HepG2 (cell line): ENCODE results near the gene ERRFI1. TPM values are rescaled to one million over a fixed set of nuclear protein-coding genes. Genes with fewer than 3 reads are reported as not detected.

Source experiments
- ADNP ChIP-seq: sonication (generic); formaldehyde crosslinking; IDR thresholded peaks from 2 replicates; pipeline ENCODE4 v1.4.0; 2020; ENCODE audit warnings: missing genetic modification reagents
- ARNT2 ChIP-seq: sonication (generic); formaldehyde crosslinking; IDR thresholded peaks from 2 replicates; pipeline ENCODE4 v1.8.0; 2022; ENCODE audit warnings: mild to moderate bottlenecking, low read depth, missing genetic modification reagents, moderate library complexity
- ELF3 ChIP-seq: IDR thresholded peaks from 2 replicates; pipeline ENCODE4 v1.6.1; 2016; ENCODE audit warnings: missing genetic modification reagents, missing compliant biosample characterization
- ETV5 ChIP-seq: IDR thresholded peaks from 2 replicates; pipeline ENCODE4 v1.6.1; 2018; ENCODE audit warnings: missing biosample characterization, missing genetic modification reagents, inconsistent platforms, borderline replicate concordance
- FOXA1 ChIP-seq, 2 experiments: fragments of 450-650 bp in 1 of 2; sonication (generic) in 1 of 2; formaldehyde crosslinking in 1 of 2; IDR thresholded peaks; 2 replicates each; pipeline versions ENCODE4 v1.4.0 to v1.6.1; 2016 to 2020; ENCODE audit warnings: missing genetic modification reagents in 1 of 2
- FOXK2 ChIP-seq: fragments of 450-650 bp; IDR thresholded peaks from 2 replicates; pipeline ENCODE4 v1.6.1; 2016
- GATAD2A ChIP-seq: IDR thresholded peaks from 2 replicates; pipeline ENCODE4 v1.6.1; 2016
- HDAC2 ChIP-seq: sonication (generic); formaldehyde crosslinking; IDR thresholded peaks from 2 replicates; pipeline ENCODE4 v1.4.0; 2020; ENCODE audit warnings: missing genetic modification reagents
- HMG20A ChIP-seq: IDR thresholded peaks from 2 replicates; pipeline ENCODE4 v1.6.1; 2016; ENCODE audit warnings: borderline replicate concordance
- HMGA1 ChIP-seq: sonication (generic); formaldehyde crosslinking; conservative IDR thresholded peaks from 2 replicates; pipeline ENCODE4 v1.4.0; 2020; ENCODE audit warnings: missing genetic modification reagents
- KLF13 ChIP-seq: sonication (generic); formaldehyde crosslinking; IDR thresholded peaks from 2 replicates; pipeline ENCODE4 v1.4.0; 2020; ENCODE audit warnings: mild to moderate bottlenecking, missing genetic modification reagents
- KMT2B ChIP-seq: IDR thresholded peaks from 2 replicates; pipeline ENCODE4 v1.6.1; 2016; ENCODE audit warnings: missing genetic modification reagents, missing compliant biosample characterization
- NCOA1 ChIP-seq: sonication (generic); formaldehyde crosslinking; IDR thresholded peaks from 2 replicates; pipeline ENCODE4 v1.9.0; 2021; ENCODE audit warnings: missing genetic modification reagents
- NCOA2 ChIP-seq: sonication (generic); formaldehyde crosslinking; IDR thresholded peaks from 2 replicates; pipeline ENCODE4 v1.8.0; 2022; ENCODE audit warnings: inconsistent platforms
- NR2F1 ChIP-seq, 2 experiments: fragments of 450-650 bp in 1 of 2; formaldehyde crosslinking in 1 of 2; IDR thresholded peaks; 2 replicates each; pipeline versions ENCODE4 v1.5.0 to v1.6.1; 2016 to 2020; ENCODE audit warnings: mild to moderate bottlenecking in 1 of 2, missing compliant biosample characterization in 1 of 2, missing genetic modification reagents in 1 of 2, moderate library complexity in 1 of 2
- NRL ChIP-seq: sonication (generic); formaldehyde crosslinking; IDR thresholded peaks from 2 replicates; pipeline ENCODE4 v1.5.0; 2020; ENCODE audit warnings: missing genetic modification reagents, mild to moderate bottlenecking, moderate library complexity, borderline replicate concordance
- RARA ChIP-seq: IDR thresholded peaks from 2 replicates; pipeline ENCODE4 v1.6.1; 2016; ENCODE audit warnings: missing genetic modification reagents, missing compliant biosample characterization
- SIN3A ChIP-seq: IDR thresholded peaks from 2 replicates; pipeline ENCODE4 v1.6.1; 2011; ENCODE audit warnings: low read depth, mild to moderate bottlenecking, control low read depth, low read length, borderline replicate concordance
- STAG1 ChIP-seq: sonication (generic); formaldehyde crosslinking; IDR thresholded peaks from 2 replicates; pipeline ENCODE4 v1.4.0; 2020; ENCODE audit warnings: missing genetic modification reagents
- THAP11 ChIP-seq: IDR thresholded peaks from 2 replicates; pipeline ENCODE4 v1.6.1; 2016; ENCODE audit warnings: missing biosample characterization, missing genetic modification reagents
- TOE1 ChIP-seq: sonication (generic); formaldehyde crosslinking; IDR thresholded peaks from 2 replicates; pipeline ENCODE4 v1.4.0; 2020; ENCODE audit warnings: mild to moderate bottlenecking, missing genetic modification reagents
- ZFY ChIP-seq: sonication (generic); formaldehyde crosslinking; IDR thresholded peaks from 2 replicates; pipeline ENCODE4 v1.4.0; 2020; ENCODE audit warnings: missing genetic modification reagents
- ZKSCAN1 ChIP-seq: fragments of 150-350 bp; IDR thresholded peaks from 2 replicates; pipeline ENCODE4 v1.6.1; 2014; ENCODE audit warnings: low read length
- ZNF275 ChIP-seq: sonication (generic); formaldehyde crosslinking; IDR thresholded peaks from 2 replicates; pipeline ENCODE4 v1.8.0; 2022; ENCODE audit warnings: missing genetic modification reagents, mild to moderate bottlenecking, inconsistent platforms, borderline replicate concordance
- ZNF660 ChIP-seq: sonication (generic); formaldehyde crosslinking; IDR thresholded peaks from 2 replicates; pipeline ENCODE4 v1.5.1; 2020; ENCODE audit warnings: mild to moderate bottlenecking, low read depth, missing genetic modification reagents, borderline replicate concordance
- ZZZ3 ChIP-seq: sonication (generic); formaldehyde crosslinking; IDR thresholded peaks from 2 replicates; pipeline ENCODE4 v1.4.0; 2020; ENCODE audit warnings: missing genetic modification reagents, mild to moderate bottlenecking, borderline replicate concordance
- polyA plus RNA-seq, 8 experiments: library from polyadenylated mRNA; depleted of rRNA in 3 of 8; stranded (reverse) in 7 of 8; unstranded in 1 of 8; fragments of >200 nt; fragmentation: Illumina TruSeq in 4 of 8; extraction: Trizol in 4 of 8; gene quantifications; 2 replicates each; pipeline versions ENCODE4 v1.2.1 to v1.2.3, GENCODE V29; 2011 to 2016; ENCODE audit warnings: low read depth in 4 of 8, missing spikeins in 1 of 8, mixed read lengths in 1 of 8; ENCODE audit not compliant: insufficient read depth in 1 of 8
- total RNA-seq, 5 experiments: library from RNA; depleted of rRNA; stranded (reverse); fragments of >200 nt; fragmentation: Illumina TruSeq; extraction: Trizol; gene quantifications; 2 replicates each; pipeline ENCODE4 v1.2.3, GENCODE V29; 2016; ENCODE audit warnings: low read depth in 1 of 5
- TF ChIP-seq, protein P1 (sequence below): sonication (generic); formaldehyde crosslinking; IDR thresholded peaks from 2 replicates; pipeline ENCODE4 v1.5.1; 2020; ENCODE audit warnings: missing genetic modification reagents, mild to moderate bottlenecking, borderline replicate concordance
- TF ChIP-seq, protein P2 (sequence below): sonication (generic); formaldehyde crosslinking; conservative IDR thresholded peaks from 2 replicates; pipeline ENCODE4 v1.8.0; 2022; ENCODE audit warnings: missing genetic modification reagents
- TF ChIP-seq, protein P3 (sequence below): sonication (generic); formaldehyde crosslinking; IDR thresholded peaks from 2 replicates; pipeline ENCODE4 v1.4.0; 2020; ENCODE audit warnings: mild to moderate bottlenecking, low read depth, missing genetic modification reagents

ERRFI1 gene
- total and polyA plus RNA-seq, 2 of the 13 experiments (the other 11 are each of a cell fraction or from before 2014, with no cell fraction given) = 84.4 to 753 TPM

DNA sequence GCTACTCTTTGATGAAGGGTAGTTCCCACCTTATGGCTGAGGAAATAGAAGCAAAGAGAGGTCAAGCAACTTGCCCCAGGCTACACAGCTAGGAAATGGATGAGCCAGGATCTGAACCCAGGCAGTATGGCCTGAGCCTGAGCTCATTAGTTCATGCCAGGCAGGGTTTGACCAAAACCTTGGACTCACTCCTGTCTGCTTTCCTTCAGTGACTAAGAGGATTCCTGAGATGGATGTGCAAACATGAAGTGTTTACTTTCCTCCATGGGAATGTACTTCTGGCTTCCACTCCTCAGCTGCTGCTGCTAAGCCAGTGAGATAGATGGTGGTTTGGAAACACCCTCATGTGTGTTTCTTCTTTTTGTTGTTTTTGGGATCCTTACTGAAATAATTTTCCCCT lies 35.1 kb upstream of the ERRFI1 start (continued):
- TF ChIP-seq SIN3A = no peak
- no peak for TF ChIP-seq ZNF660 (CRISPR knock-in tag)
- no peak for TF ChIP-seq ZNF275 (CRISPR knock-in tag)
- peak; percentile 20; the same call in 1 of the 2 replicates for TF ChIP-seq HMG20A
- TF ChIP-seq THAP11 (CRISPR knock-in tag) = 0 out of 2 replicates have a peak, but pooled peaks have one; percentile 27
- no peak for TF ChIP-seq ZKSCAN1
- TF ChIP-seq RARA (CRISPR knock-in tag) = peak; percentile 56; the same call in 1 of the 2 replicates
- TF ChIP-seq KMT2B (CRISPR knock-in tag) = no peak
- TF ChIP-seq TOE1 (CRISPR knock-in tag) = no peak
- no peak; the same call in 1 of the 2 replicates for TF ChIP-seq STAG1 (CRISPR knock-in tag)
- TF ChIP-seq, protein P1, sequence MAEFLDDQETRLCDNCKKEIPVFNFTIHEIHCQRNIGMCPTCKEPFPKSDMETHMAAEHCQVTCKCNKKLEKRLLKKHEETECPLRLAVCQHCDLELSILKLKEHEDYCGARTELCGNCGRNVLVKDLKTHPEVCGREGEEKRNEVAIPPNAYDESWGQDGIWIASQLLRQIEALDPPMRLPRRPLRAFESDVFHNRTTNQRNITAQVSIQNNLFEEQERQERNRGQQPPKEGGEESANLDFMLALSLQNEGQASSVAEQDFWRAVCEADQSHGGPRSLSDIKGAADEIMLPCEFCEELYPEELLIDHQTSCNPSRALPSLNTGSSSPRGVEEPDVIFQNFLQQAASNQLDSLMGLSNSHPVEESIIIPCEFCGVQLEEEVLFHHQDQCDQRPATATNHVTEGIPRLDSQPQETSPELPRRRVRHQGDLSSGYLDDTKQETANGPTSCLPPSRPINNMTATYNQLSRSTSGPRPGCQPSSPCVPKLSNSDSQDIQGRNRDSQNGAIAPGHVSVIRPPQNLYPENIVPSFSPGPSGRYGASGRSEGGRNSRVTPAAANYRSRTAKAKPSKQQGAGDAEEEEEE (CRISPR knock-in tag) = no peak
- no peak for TF ChIP-seq ZZZ3 (CRISPR knock-in tag)
- TF ChIP-seq HDAC2 = peak; percentile 86
- peak; percentile 13; the same call in 1 of the 2 replicates for TF ChIP-seq ETV5
- no peak for TF ChIP-seq HMGA1
- TF ChIP-seq, protein P2, sequence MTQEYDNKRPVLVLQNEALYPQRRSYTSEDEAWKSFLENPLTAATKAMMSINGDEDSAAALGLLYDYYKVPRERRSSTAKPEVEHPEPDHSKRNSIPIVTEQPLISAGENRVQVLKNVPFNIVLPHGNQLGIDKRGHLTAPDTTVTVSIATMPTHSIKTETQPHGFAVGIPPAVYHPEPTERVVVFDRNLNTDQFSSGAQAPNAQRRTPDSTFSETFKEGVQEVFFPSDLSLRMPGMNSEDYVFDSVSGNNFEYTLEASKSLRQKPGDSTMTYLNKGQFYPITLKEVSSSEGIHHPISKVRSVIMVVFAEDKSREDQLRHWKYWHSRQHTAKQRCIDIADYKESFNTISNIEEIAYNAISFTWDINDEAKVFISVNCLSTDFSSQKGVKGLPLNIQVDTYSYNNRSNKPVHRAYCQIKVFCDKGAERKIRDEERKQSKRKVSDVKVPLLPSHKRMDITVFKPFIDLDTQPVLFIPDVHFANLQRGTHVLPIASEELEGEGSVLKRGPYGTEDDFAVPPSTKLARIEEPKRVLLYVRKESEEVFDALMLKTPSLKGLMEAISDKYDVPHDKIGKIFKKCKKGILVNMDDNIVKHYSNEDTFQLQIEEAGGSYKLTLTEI (CRISPR knock-in tag) = no peak
- TF ChIP-seq GATAD2A (CRISPR knock-in tag) = peak; percentile 85
- no peak for TF ChIP-seq ARNT2 (CRISPR knock-in tag)
- TF ChIP-seq ZFY (CRISPR knock-in tag) = no peak
- no peak for TF ChIP-seq FOXK2
- TF ChIP-seq, protein P3, sequence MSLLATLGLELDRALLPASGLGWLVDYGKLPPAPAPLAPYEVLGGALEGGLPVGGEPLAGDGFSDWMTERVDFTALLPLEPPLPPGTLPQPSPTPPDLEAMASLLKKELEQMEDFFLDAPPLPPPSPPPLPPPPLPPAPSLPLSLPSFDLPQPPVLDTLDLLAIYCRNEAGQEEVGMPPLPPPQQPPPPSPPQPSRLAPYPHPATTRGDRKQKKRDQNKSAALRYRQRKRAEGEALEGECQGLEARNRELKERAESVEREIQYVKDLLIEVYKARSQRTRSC (CRISPR knock-in tag) = no peak
- TF ChIP-seq KLF13 = no peak
- peak; percentile 49; the same call in 1 of the 2 replicates for TF ChIP-seq ADNP (CRISPR knock-in tag)
- TF ChIP-seq NRL = no peak
- no peak for TF ChIP-seq NR2F1 (CRISPR knock-in tag; IDR thresholded peaks at IDR 0.05)
- TF ChIP-seq FOXA1 (IDR thresholded peaks at IDR 0.05) = peak; percentile 55
- peak; percentile 91 for TF ChIP-seq FOXA1 (CRISPR knock-in tag; IDR thresholded peaks at IDR 0.05)
- peak; percentile 48; the same call in 1 of the 2 replicates for TF ChIP-seq ELF3 (CRISPR knock-in tag)
- no peak for TF ChIP-seq NCOA1
- peak; percentile 51; the same call in 1 of the 2 replicates for TF ChIP-seq NCOA2 (CRISPR knock-in tag)
